GOT3 (cell line): ENCODE data around the gene SCUBE1.

ENCODE experiments used
- DNase-seq: peaks from one replicate; lab custom pipeline; 2025; ENCODE audit warnings: mixed read lengths; lab: John Stamatoyannopoulos, UW

Gene SCUBE1

GRCh38 chr22:43257549-43257948 is 85.6 kb downstream of the SCUBE1 start:
- no peak for DNase-seq

- no peak for DNase-seq
These were observed 86.1 kb downstream of the SCUBE1 start for GRCh38 chr22:43256976-43257545.

GRCh38 chr22:43256569-43256968 is 86.6 kb downstream of the SCUBE1 start:
- DNase-seq: no peak

- no peak for DNase-seq
These were observed 87.9 kb downstream of the SCUBE1 start for GRCh38 chr22:43255299-43255698.

DNA sequence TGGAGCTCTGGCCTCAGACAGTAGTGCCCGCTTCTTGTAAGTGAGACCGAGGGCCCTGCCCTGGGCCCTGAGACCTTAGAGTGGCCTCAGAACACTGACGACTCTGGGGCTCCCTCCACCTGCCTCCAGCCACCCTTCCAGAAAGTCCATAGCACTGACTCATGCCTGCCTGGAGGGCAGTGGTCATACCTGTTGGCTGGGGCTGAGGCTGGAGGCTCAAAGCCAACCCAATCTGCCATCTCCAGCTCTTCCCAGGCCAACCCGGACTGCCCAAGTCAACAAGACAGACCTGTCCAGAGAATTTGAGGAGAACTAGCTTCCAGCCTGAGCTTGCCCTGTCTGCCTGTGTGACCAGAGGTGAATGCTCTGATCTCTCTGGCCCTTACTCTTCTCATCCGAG is 89.3 kb downstream of the SCUBE1 start:
- no peak for DNase-seq

DNA sequence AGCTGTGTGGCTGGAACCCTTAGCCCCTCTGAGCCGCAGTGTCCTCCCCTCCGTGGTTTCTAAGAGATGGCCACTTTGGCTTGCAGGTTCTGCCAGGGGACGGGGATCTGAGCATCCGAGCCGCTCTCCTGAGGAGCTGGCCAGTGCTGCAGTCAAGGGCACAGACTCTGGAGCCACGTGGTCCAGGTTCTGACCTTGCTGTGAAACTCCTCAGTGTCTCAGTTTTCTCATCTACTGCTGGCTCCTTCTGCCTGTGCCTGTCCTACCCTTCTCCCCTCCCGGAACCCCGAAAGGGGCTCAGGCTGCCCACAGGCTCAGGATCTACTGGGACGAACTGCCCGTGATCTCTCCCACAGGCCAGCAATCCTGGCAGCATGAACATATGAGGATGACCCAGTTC is 90.9 kb downstream of the SCUBE1 start:
- no peak for DNase-seq

DNA sequence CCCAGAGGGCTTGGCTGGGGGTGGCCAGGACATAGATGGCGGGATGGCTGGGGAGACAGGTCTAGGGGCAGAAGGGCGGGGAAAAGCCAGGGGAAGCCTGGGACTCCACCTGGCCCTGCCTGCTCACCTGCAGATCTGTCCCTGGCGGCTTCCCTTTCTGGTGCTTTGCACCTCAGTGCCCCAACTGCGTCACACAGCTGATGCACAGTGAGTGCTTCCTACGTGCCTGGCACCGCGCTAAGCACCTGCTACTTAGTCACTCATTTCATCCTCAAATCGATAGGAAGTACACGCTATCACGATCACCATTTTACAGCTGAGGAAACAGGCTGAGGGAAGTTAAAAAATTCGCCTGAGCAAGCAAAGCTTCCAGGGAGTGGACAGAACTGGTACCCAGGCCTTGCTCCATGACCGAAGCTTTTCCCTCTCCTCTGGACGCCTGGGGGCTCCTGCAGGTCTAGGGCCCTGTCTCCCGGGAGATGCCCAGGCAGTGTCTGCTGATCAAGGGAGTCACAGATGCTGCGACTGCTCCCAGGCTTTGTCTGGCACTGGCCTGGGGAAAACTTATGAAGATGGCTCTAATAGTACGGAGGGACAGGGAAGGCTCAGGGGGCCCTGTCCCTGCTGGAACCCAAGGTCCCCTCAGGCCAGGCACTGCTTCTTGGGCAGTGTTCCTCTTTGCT is 93.2 kb downstream of the SCUBE1 start:
- no peak for DNase-seq

- no peak for DNase-seq
These were observed 95.5 kb downstream of the SCUBE1 start for GRCh38 chr22:43247546-43248260.

DNA sequence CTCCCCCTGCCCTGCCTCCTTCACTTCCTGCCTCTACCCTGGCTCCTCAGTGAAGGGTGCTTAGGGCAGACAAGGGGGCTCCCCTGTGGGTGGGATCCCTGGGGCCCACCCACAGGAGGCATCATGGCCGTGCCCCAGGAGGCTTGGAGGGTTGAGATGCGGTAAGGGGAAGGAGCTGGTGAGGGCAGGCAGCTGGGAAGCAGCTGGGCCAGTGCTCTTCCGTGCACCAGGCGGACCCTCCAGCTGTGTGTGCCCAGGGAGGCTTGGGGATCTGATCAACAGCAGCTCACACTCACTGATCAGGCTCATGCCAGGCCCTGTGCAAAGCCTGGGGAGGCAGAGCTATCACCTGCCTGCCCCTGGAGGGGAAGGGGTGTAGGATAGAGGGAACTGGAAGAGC is 97.0 kb downstream of the SCUBE1 start:
- DNase-seq: no peak

- DNase-seq: no peak
These were observed 97.5 kb downstream of the SCUBE1 start for GRCh38 chr22:43245717-43246116.

- no peak for DNase-seq
These were observed 98.2 kb downstream of the SCUBE1 start for GRCh38 chr22:43244803-43245527.

DNA sequence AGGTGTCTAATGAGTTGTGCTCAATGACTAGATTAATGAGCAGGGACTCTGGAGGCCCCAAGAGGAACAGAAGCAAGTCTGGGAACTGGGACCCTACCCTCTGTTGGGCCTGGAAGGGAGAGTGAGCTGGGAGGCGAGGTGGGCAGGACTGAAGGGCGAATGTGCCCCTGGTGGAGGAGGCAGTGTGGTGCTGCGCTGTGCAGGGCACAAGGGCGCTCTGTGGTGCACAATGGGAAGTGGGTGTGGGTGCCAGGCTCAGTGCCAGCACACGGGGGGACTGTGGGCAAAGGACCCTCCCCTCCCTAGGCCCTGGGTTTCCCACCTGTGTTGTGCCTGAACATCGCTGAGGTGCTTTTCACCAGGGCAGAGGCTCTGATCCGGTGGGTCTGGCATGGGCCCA is 98.8 kb downstream of the SCUBE1 start:
- no peak for DNase-seq

GRCh38 chr22:43243324-43243723 is 99.8 kb downstream of the SCUBE1 start:
- DNase-seq: no peak

DNA sequence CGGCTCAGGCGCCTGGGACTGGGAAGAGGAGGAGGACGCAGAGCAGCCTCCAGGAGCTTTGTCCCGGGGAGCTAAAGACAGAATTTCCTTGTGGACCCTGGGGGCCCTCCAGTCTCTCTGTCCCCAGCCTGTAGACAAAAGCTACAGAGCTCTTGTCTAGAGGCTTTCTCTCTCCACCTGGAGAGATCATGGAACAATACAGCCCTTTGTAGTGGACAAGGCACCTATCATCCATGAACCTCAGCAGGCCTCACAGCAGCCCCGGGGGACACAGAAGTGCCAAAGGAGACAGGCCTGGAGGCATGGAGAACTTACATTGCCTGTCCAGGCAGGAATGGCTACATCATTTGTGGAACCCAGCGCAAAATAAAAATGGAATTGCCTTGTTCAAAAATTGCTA is 100.5 kb downstream of the SCUBE1 start:
- no peak for DNase-seq

DNA sequence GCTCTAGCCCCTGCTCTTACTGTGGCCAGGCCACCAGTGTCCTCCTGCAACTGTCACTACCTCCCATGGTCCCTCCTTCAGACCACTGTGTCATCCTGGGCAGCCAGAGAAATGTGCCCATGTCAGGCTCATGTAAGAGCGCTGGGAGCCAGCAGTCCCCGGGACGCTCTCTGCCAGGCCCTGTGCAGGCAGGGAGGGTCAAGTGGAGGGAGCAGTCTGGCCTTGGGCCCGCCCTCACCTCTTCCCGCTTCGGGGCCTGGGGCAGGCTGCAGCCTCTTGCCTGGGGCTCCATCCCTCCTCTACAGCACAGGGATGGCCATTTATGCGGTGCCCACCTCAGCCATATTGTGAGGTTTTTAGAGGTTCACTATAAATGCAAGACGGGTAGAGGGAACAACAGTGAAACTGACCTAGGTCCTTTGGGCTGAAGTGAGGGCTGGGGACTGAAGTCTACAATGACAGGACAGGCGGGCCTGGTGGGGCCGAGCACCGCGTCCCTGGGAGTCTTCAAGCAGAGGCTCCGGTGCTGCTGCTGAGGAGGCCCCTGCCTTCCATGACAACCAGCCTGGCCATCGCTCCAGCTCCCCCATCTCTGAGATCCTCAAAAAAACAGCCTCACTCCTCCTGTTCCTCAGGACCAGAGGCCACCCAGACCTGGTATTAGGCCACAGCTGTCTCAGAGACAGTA is 101.3 kb downstream of the SCUBE1 start:
- no peak for DNase-seq

DNA sequence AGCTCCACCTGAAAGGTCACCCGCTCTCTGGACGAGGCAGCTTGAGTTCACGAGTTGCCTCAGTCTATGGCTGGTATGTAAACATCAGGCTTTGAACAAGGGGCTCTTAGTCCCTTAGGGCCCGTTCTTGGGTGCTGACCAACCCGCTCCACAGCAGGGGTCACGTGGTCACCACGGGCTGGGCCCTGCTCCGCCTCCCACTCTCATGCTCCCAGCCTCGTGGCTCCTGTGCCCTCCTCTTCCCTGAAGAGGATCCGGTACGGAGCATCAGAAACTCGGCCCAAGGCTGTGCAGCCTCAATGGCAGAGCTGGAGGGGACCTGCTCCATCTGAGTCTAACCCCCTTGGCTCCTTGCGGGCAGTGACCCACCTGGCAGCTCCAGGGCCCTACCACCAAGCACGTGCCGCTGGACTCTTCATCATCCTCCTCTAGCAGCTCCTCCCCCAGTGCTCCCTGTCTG is 102.0 kb downstream of the SCUBE1 start:
- no peak for DNase-seq

GRCh38 chr22:43240614-43241013 is 102.6 kb downstream of the SCUBE1 start:
- DNase-seq: no peak

DNA sequence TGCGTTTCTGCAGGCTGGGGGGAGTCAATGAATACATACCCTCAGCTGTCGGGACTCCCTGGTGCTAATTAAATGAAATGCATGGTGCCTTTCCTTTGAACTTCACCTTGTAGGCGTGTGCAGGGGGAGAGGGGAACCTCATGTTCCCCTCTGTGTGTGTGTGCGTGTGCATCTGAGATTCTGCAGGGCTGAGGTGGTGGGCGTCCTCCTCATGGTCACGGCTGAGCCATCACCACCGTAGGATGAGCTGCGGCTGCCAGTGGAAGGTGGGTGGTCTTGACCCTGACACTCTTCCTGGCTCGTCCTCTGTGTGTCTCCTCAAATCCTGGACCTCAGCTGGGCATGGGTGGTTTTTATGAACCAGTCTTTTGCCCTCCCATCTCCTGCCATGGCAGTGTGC is 103.2 kb downstream of the SCUBE1 start:
- no peak for DNase-seq

DNA sequence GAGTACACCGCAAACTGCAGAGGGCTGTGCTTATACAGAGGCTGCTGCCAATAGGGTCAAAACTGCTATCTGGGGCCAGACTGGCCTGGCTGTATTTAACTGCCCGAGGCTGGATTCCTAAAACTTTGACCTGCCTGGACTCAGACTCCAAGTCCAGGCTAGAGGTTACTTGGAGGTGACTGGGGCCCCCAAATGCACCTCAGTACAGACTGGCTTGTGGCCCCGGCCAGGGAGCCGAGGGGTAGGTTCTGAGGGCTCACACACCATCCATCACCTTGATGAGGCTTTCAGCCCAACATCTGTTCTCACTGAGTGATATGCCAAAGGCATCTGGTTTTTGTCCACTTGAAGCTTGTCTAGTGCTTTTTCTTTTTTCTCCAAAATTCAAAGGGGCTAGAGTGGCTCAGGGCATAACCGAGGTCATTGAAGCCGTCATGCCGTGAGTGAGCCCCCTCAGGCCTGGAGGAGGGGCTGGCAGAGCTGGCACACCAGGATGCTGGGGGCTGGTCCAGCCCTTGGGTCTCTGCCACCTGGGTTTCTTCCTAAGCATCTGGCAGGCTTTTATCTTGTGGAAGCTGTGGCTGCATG is 103.9 kb downstream of the SCUBE1 start:
- DNase-seq: no peak

DNA sequence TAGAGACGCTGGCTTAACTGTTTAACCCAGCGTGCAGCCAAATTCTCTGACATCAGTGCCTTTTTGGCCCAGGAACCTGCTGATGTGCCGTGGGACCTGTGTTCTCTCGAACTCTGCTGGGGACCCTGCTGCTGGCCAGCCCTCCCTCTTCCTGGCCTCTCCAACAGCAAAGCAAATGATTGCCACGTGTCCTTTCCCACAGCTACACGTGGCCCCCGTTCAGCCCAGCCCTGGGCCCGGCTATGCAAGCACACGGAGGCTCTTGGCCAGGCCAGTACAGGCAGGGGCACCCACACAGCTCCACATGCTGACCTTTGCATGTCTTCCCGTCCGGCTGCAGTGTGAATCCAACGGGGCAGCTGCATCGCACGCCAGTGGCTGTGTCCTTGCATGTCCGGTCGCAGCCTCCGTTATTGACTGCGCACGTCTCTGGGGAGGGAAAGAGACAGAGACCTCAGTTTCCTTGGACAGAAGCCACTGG is 104.6 kb downstream of the SCUBE1 start:
- DNase-seq: no peak

DNA sequence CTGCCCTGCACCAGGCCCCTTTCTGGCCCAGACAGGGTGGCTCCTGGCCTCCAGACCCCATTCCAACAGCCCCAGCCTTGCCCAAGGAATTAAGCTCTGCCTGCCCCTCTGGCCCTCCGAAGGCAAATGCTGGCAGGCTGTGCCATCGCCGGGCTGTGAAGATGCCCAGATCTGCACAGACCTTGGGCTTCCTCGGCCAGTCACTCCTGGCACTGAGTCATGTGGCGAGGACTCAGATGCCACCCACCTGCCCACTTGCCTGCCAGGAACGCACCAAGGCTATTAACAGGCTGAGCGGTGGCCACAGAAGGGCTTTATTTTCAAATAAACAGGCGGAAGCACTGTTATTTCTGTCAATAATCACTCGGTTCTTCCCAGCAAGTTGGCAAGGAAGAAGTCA is 105.9 kb downstream of the SCUBE1 start:
- DNase-seq: no peak
